KOPT-K1 (cell line): Measurements from ENCODE around the gene SEMA3B.
"Not testable (repeated sequence)": the region's sequence is repeated elsewhere in the genome, so short reads cannot be mapped to it uniquely, and the experiment has no call there.

ENCODE experiments used
- H3K27ac ChIP-seq: fragments of 200-600 bp; sonication (generic); 2 replicates; pipeline ENCODE4 v1.5.1; 2016; ENCODE audit warnings: antibody characterized with exemption, mild to moderate bottlenecking, low read depth, low read length; ENCODE audit not compliant: poor library complexity, severe bottlenecking
- H3K36me3 ChIP-seq: fragments of 200-600 bp; sonication (generic); 2 replicates; pipeline ENCODE4 v1.5.1; 2017; ENCODE audit warnings: antibody characterized with exemption, mild to moderate bottlenecking, low read length, moderate library complexity; ENCODE audit not compliant: insufficient read depth
- H3K9me3 ChIP-seq: fragments of 200-600 bp; sonication (generic); 2 replicates; pipeline ENCODE4 v1.5.1; 2017; ENCODE audit warnings: antibody characterized with exemption, low read length, mild to moderate bottlenecking; ENCODE audit not compliant: insufficient read depth, poor library complexity, severe bottlenecking

The SEMA3B gene

DNA sequence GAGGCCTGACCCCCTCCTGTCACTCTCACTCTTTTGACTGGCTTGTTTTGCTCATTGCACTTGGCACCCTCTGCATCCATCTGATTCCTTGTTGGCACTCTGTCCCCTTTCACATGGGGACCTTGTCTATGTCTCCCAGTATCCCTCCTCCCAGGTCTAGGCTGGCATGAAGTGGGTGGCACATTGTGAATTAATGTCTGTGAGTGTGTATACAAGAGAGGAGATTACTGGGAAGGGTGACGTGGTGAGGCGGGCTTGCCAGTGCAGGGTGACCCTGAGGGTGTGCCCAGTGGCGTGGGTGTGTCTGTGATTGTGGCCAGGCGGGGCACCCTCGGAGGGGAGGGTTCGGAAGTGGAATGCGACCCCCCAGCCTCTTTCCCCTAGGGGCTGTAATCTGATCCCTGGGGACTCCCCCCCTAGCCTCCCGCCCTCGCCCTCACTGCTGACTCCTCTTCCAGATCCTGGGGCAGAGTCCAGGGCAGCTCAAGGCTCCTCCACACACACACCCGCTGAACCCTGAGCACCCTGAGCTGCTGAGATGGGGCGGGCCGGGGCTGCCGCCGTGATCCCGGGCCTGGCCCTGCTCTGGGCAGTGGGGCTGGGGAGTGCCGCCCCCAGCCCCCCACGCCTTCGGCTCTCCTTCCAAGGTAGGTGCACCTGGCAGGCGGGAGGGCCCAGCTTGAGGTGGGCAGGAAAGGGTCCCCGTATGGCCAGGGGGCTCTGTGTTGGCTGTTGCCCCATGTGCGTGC, at the start of gene SEMA3B:
Gene SEMA3B (plus strand): TSS at position 445 of the 749 bp plus-strand sequence. CDS start 94 bp downstream, at position 539.
- Histone ChIP-seq H3K36me3 (no peaks in the 10 kb centered on the region), H3K27ac (no peak within 1 kb of the TSS), H3K9me3 (no peaks in the 10 kb centered on the region)

DNA sequence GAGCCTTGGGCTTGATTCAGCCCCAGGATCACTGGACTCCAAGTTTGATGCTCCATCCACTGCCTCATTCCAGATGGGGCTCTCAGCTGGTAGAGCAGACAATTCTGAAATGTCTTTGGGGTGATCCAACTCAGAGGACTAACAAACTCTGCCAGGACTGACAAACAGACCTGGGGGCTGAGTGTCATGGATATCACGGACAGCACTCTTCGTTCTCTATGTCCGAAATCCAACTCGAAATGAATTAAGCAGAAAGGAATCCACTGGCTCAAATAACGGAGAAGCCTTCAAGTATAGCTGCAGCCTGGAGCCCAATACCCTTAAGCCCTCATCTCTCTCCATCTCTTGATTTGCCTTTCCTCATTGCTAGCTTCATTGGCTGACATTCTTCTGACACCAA, 49.7 kb upstream of the SEMA3B start:
- no peaks in the 10 kb centered on the region for H3K36me3 ChIP-seq
- peak overlapping the region; percentile 94 for H3K27ac ChIP-seq
- no peaks in the 10 kb centered on the region for H3K9me3 ChIP-seq

DNA sequence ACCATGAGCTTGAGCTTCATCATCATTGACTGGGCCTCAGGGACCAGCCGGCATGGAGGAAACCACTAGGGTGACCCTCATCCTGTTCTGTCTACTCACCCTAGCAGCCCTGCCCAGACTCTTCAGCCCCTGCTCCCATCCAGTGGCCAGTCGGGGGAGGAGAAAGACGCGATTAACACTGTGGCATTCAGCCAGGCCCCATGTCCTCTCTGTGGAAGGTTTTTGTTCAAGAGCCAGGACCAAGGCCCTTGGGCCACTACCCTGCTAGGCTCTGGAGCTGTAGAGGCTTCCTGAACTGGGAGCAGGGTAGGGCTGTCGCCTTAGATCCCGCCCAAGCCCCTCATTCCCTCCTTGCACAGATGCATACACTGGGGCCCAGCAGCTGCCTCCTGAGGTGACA, 48.8 kb upstream of the SEMA3B start:
- Histone ChIP-seq H3K27ac (peak overlapping the region; percentile 94), H3K9me3 (no peaks in the 10 kb centered on the region), H3K36me3 (no peaks in the 10 kb centered on the region)

DNA sequence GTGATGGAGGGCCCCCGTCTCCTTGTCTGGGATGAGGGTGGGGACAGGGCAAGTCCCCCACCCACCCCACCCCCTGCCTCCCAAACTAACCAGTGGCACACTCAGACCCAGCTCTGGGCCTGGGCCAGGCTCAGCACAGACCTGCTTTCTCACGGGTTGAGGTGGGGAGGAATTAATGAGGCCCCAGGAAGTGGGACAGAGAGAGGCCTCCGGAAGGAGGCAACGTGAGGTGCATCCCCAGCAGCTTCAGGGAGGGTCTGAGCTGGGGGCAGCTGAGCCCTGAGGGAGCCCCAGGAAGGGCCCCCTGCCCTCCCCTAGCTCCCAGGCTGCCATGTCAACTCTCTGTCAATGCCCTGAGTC, 47.9 kb upstream of the SEMA3B start:
- peak overlapping the region; percentile 94 for H3K27ac ChIP-seq
- H3K36me3 ChIP-seq: no peaks in the 10 kb centered on the region
- no peaks in the 10 kb centered on the region for H3K9me3 ChIP-seq

DNA sequence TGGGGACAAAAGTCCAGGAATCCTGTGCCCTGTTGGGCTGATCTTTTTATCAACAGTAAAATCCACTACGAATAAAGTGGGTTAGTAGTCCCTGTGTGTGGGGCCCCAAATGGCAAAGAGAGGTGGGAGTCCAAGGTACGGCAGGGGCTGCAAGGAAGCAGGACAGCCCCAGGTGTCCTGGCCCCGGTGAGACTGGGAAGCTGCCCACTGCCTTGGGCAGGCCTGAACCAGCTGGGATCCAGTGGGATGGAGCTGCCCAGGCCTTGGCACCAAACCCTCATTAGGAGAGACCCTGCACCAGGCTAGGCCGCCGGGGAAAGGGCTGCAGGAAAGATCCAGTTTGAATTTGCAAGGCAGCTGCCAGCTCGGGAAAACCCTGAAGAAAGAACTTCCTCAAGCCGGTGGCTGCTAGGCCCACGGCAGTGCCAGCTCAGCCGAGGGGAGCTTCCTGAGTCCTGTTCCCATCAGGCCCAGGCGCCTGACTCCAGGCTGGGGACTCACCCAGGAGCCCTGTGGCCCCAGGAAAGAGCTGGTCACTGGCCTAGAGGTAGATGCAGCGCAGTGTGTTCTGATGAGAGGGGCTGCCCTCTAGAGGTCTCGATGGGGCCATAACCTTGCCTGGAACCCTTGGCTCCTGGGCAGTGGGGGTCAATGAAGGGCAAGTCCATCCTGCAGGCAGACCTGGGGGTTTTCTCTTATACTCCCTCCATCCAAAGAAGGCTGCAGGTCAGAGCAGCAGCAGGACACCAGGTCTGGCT, 47.4 kb upstream of the SEMA3B start:
- H3K36me3 ChIP-seq: no peaks in the 10 kb centered on the region
- H3K9me3 ChIP-seq: no peaks in the 10 kb centered on the region
- peak overlapping the region; percentile 94 for H3K27ac ChIP-seq

GRCh38 chr3:50222169-50222528, 46.8 kb upstream of the SEMA3B start:
- Histone ChIP-seq H3K36me3 (no peaks in the 10 kb centered on the region), H3K27ac (peak overlapping the region; percentile 94), H3K9me3 (no peaks in the 10 kb centered on the region)

- Histone ChIP-seq H3K27ac (no peak overlapping the region), H3K9me3 (no peaks in the 10 kb centered on the region), H3K36me3 (no peaks in the 10 kb centered on the region)
Measured at GRCh38 chr3:50224639-50225038, 44.3 kb upstream of the SEMA3B start.

DNA sequence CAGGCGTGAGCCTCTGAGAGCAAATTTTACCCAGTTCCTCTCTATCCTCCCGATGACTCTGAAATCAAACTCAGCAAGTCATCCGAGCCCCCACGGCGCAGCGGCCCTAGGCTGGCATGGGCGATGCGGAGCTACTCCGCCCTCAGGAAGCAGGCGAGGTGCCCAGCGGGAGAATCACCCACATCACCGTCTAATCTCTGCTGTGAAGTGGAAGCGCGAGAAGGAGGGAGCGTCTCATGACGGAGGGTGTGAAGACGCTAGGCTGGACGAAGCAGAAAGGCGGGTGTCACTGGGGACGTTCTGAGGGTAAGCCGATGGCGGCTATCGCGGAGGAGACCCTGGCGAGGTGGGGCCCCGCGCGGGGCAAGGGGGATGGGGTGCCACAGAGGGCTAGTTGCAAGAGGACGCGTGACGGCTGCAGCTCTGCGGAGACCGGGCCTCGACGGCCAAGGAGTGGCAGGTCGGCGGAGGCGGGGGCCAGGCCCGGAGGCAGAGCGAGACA, 42.0 kb upstream of the SEMA3B start:
- no peaks in the 10 kb centered on the region for H3K9me3 ChIP-seq
- no peaks in the 10 kb centered on the region for H3K36me3 ChIP-seq
- peak overlapping the region; percentile 93 for H3K27ac ChIP-seq

- Histone ChIP-seq H3K27ac (peak overlapping the region; percentile 93), H3K9me3 (no peaks in the 10 kb centered on the region), H3K36me3 (no peaks in the 10 kb centered on the region)
Measured at GRCh38 chr3:50227390-50228183, 41.4 kb upstream of the SEMA3B start.

GRCh38 chr3:50228184-50228763, 40.7 kb upstream of the SEMA3B start:
- peak overlapping the region; percentile 93 for H3K27ac ChIP-seq
- not testable (repeated sequence) for H3K9me3 ChIP-seq

GRCh38 chr3:50229490-50229889, 39.5 kb upstream of the SEMA3B start:
- no peaks in the 10 kb centered on the region for H3K9me3 ChIP-seq
- H3K36me3 ChIP-seq: no peaks in the 10 kb centered on the region
- no peak overlapping the region for H3K27ac ChIP-seq

More at GRCh38 chr3:50228184-50228763, 40.7 kb upstream of the SEMA3B start:
- not testable (repeated sequence) for H3K36me3 ChIP-seq

GRCh38 chr3:50230104-50230793, 38.7 kb upstream of the SEMA3B start:
- Histone ChIP-seq H3K27ac (no peak overlapping the region), H3K36me3 (no peaks in the 10 kb centered on the region), H3K9me3 (no peaks in the 10 kb centered on the region)

DNA sequence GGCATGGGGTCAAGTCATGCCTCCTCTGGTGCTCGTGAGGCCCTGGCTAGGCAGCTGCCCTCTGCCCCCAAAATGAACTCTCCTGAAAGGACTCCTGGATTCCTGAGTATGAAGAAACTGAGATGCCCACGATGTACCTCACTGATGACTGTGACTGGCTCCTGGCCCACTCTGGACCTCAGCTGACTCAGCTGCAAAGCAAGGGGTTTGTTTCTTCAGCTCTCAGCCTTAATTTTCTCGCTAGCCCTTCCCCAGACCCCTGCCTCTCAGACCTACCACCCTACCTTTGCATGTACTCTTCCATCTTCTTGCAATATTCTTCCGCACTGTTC, 38.2 kb upstream of the SEMA3B start:
- Histone ChIP-seq H3K27ac (no peak overlapping the region), H3K36me3 (no peaks in the 10 kb centered on the region), H3K9me3 (no peaks in the 10 kb centered on the region)

DNA sequence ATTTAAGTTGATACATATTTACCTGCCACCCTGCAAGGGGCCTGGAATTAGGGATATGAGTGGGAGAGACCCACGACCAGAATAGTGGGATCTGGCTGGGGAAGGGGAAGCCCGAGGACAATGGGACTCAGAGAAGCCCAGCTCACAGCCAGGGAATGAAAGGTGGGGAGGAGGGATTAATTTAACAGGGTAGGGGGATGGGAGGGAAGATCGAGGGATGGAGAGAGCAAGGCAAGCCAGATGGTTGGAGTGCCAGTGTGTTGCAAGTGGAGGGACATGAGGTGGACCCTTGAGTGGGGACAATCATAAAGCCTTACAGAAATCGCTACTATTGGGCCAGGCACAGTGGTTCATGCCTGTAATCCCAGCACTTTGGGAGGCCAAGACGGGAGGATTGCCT, 37.4 kb upstream of the SEMA3B start:
- Histone ChIP-seq H3K36me3 (no peaks in the 10 kb centered on the region), H3K9me3 (no peaks in the 10 kb centered on the region), H3K27ac (no peak overlapping the region)
